Smooth muscle cell of the brain vasculature (primary cell): ENCODE data around the gene ELANE.
"Not testable (repeated sequence)": the region's sequence is repeated elsewhere in the genome, so short reads cannot be mapped to it uniquely, and the experiment has no call there.

Source experiments
- DNase-seq: peaks from one replicate; pipeline ENCODE4 v3.0.0-alpha.2; 2012; ENCODE audit warnings: low read depth, low spot score

Gene ELANE

GRCh38 chr19:862581-863314 lies 10.6 kb downstream of the ELANE start:
- no peak for DNase-seq

GRCh38 chr19:863315-863620 lies 11.2 kb downstream of the ELANE start:
- DNase-seq, result no peak

GRCh38 chr19:866769-867300 lies 14.7 kb downstream of the ELANE start:
- DNase-seq, result no peak

GRCh38 chr19:867301-867793 lies 15.2 kb downstream of the ELANE start:
- DNase-seq, result peak; percentile 91

- no peak for DNase-seq
These were observed 15.9 kb downstream of the ELANE start for GRCh38 chr19:867855-868457.

- DNase-seq, result no peak
These were observed 16.5 kb downstream of the ELANE start for GRCh38 chr19:868458-869244.

GRCh38 chr19:869245-870177 lies 17.4 kb downstream of the ELANE start:
- peak; percentile 88 for DNase-seq

- DNase-seq, result no peak
These were observed 18.2 kb downstream of the ELANE start for GRCh38 chr19:870314-870713.

- no peak for DNase-seq
These were observed 18.9 kb downstream of the ELANE start for GRCh38 chr19:870963-871401.

- no peak for DNase-seq
These were observed 19.6 kb downstream of the ELANE start for GRCh38 chr19:871446-872265.

- DNase-seq, result no peak
These were observed 20.3 kb downstream of the ELANE start for GRCh38 chr19:872266-872951.

GRCh38 chr19:873084-873483 lies 21.0 kb downstream of the ELANE start:
- DNase-seq, result no peak

- no peak for DNase-seq
These were observed 21.5 kb downstream of the ELANE start for GRCh38 chr19:873561-874041.

- DNase-seq, result no peak
These were observed 23.3 kb downstream of the ELANE start for GRCh38 chr19:875265-875879.

- DNase-seq, result no peak
These were observed 24.0 kb downstream of the ELANE start for GRCh38 chr19:876089-876488.

GRCh38 chr19:876780-877314 lies 24.7 kb downstream of the ELANE start:
- DNase-seq, result no peak

GRCh38 chr19:877992-878660 lies 26.0 kb downstream of the ELANE start:
- not testable (repeated sequence) for DNase-seq
